NCI-H1105 treated with DMSO at 0.1 percent for 48 hours (cell line): ENCODE data around the gene HOXB2.
A peak's percentile ranks its signal among the peaks of the same experiment; 100 is the strongest.

Experiments
- DNase-seq: peaks from one replicate; lab custom pipeline; 2025; lab: John Stamatoyannopoulos, UW

Gene HOXB2

DNA sequence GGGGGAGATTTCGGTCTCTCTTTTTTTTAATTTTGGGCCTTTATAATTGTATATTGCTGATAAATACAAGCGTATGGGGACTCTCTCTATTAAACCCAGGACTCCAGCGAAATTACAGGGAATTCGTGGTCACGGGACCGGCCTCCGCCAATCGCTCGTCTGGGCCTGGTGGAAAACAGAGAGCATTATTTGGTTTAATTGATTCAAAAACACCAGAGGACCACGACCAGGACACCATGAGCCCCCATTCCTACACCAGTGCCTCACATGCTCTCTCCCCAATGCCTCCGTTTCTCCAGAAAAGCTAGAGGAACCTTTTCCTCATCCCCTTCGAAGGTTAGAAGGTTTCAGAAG is at the start of gene HOXB2:
Gene HOXB2 (minus strand): TSS at position 88 of the 354 bp plus-strand sequence. CDS start 198 bp downstream, outside the sequence.
- peak; percentile 73 for DNase-seq

DNA sequence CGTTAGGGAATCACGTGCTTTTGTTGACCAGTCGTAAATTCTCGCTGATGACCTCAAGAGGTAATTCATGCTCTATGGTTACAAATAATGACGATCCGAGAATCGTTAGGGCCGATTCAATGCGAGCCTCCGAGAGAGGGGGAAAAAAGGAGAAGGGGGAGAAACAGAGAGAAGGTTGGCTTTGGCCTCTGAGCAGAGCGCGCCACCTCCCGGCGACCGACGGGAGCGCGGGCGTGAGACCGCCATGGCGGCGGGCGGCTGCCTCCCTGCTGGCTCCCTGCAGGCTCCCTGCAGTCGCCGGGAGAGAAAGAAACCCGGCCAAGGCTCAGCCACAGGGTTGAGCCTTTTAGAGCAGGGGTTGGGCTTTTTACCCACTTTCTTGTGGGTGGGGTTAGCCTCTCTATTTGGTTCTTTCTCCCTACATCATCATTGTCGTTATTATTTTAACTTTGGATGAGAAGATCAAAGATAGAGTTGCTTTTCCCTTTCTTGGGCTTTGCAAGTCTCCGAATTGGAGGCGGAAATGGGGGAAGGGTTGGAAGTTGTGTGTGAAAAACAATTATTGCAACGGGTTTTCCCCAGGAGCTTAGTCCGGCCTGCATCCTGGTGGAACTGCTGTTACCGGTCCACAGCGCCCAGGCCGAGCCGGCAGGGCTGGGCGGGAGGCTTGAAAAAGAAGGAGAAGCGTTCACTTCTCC is 49.1 kb upstream of the HOXB2 start:
- peak; percentile 77 for DNase-seq

DNA sequence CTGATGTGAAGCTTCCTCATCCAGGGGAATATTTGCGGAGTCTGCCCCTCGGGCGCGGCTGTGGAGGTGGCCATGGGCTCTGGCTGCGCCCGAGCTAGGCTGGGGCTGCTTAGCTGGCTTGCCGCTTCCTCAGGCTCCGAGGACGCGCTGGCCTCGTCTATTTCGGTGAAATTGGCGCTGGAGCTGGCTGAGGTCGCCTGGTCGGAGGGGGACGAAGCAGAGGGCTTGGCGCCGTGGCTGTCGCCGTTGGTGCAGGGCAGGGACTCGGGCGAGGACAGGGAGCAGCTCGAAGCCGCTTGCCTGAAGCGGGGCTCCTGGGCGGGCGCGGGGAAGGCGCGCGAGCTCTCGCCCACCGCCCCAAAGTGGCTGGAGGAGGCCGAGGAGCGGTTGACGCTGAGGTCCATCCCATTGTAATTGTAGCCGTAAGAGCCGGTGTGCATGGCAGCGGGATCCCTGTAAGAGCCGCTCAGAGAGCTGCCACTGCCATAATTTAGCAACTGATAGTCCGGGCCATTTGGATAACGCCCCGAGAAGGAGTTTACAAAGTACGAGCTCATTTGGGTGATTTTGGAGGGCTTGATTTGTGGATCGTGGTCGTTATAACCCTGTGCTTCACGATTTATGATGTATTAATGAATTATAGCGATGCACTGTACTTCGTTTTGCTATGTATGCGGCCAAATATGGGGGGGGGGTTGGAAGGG is 48.4 kb upstream of the HOXB2 start, which contains the start of gene HOXB5:
Gene HOXB5 (minus strand): TSS at position 654 of the 704 bp plus-strand sequence. CDS start 97 bp downstream, at position 557.
- DNase-seq, result peak; percentile 53

DNA sequence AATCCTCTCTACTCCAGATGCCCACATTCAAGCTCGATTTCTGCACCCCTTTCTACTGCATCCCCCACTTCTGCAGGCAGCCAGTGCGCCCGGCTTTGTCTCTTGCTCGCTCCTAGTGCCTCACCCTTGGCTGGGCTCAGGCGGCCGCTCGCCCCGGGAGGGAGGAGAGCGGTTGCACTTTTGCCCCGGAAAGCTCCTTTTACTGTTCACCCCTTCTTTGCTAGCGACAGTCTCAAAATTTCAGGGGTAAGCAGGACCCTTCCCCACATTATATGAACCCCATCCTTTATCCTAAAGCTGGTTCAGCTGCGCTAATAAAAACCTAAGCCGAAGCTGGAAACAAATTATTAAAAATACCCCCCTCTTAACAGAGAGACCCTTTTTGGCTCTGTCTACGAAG is 47.7 kb upstream of the HOXB2 start:
- DNase-seq, result no peak

DNA sequence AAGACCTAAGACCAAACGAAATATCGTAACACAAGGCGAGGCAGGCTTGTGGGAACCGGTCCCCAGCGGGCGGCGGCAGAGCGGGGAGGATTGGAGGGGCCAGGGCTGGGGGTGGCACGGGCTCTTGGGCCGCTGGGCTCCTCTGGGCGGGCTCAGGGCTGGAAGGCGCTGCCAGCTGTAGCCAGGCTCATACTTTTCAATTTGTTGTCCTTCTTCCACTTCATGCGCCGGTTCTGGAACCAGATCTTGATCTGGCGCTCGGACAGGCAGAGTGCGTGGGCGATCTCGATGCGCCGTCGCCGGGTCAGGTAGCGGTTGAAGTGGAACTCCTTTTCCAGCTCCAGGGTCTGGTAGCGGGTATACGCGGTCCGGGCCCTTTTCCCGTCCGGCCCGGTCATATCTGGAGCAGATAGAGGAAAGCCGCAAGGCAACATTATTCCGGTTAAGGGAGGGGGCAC is 47.2 kb upstream of the HOXB2 start:
- no peak for DNase-seq

DNA sequence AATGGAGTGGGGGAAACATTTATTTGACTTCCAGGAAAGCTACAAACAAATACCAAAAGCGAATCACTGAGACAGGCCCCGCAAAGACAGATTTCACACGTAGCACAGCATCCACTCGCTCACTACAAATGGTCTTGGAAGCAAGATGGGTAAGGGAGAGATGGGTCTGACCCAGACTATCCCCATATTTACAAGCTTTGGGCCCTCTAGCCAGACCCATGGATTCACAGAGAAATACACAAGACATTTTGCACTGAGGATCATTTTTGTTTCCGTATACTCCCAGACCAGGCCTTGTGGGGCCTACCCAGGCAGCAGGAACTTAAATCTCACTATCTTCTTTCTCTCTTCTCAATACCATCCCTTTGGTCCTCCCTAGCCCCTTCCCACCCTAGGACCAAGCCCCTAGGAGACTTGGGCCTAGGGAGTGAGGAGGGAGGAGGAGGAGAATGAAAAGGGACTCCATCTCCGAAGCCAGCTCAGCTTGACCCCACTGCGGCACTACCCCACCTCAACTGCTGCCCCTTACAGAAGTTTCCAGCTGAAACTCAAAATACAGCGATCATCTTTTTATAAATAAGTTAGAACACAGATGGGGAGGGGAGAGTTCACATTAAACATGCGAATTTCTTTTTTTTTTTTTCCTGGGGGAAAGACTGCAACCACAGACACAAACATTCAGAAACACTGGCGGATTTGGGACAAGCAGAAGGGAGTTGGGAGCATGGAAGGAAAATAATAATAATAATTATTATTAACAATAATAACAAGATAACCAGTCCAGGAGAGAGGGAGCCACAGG is 46.5 kb upstream of the HOXB2 start:
- no peak for DNase-seq

DNA sequence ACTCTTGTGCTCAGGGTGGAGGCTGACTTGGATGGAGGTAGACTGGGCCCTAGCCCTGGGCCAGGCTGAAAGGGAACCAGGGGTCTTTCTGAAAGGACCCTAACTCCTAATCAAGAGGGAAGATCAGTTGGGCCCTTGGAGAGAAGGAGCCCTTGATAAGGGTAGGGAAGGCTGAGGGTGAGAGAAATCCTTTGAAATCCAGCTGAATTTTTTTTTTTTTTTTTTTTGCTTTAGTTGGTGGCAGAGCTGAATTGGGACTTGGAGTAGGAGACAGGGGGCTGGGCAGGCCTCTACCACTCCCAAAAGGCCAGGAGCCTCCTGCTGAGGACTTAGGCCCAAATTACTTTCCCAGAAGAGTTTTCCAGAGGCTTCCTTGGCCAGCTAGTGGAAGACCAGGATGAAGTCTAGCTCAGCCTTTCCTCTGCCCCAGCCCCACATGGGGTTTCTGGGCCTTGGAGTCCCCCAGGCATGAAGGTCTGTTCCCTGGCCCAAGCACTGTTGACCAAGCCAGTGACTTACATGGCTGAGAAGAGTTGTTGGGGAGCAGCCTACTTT is 45.8 kb upstream of the HOXB2 start:
- no peak for DNase-seq

DNA sequence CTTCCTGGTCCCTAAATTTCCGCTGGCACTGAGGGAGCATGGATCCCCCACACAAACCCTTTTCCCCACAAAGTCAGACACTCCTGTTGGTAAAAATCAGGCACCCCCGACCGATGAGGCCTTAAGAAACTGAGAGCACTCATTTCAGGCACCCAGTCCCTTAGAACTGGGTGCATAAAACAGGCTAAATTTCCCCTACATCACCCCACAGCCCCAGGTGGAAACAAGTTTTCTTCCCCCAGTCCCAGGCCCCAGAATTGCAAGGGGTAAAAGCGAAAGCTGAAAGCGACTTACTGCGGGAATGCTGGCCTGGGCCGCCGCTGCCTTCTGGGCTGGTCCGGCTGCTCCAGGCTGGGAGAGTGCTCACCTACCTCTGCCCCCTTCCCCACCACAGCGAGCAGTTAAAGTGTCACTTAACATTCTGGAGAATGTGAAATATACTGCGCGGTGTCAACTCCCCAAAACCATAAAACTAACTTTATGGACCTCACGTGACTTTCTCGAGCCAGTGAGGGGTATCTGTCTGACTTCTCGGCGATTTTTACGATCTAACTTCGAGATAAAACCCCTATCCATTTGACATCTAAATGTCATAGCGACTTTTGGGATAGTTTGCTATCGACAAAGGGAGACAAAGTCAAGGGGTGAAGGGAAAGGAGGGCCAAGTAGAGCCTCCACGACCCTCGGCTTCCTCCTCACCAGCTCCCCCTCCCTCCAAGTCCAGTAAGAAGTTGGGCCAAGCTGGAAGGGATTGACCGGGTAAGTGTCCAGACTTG is 45.1 kb upstream of the HOXB2 start, which contains the start of gene HOXB3:
Gene HOXB3 (minus strand): TSS at position 411 of the 776 bp plus-strand sequence. CDS start 37,767 bp downstream, outside the sequence.
- DNase-seq, result no peak

DNA sequence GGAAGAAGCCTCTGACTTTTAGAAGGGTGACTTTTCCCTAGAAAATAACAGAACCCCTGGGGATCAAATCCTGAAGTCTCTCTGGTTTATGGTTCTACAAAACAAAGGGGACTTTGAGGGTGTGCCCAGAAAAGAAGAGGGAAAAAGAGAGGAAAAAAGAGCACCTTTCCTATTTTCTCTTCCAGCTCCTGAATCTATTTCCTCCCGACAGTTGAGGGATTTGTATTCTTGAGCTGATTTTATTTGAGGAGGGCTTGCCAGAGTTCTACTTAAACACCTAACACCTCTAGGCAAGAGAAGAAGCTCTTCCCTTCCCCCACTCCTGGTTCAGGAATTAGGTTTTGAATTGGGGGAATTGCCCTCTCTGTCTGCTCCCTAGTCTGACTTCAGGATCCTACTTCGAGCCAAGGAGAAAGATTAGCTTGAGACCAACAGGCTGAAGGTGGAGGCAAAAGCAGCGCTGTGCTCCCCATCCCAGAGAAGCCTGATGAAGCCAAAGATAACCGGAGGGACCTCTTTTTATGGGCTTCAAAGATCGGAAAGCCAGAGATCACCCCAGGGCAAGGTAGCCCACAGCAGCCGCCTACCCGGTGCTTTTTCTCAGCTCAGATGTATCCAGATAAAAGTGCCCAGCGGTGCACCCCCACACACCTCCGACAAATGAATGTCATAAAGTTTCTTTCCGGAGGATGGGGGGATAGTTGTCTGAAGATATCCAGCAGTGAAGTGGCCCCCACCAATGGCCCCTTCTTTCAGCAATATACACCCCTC is 44.3 kb upstream of the HOXB2 start:
- DNase-seq, result no peak

DNA sequence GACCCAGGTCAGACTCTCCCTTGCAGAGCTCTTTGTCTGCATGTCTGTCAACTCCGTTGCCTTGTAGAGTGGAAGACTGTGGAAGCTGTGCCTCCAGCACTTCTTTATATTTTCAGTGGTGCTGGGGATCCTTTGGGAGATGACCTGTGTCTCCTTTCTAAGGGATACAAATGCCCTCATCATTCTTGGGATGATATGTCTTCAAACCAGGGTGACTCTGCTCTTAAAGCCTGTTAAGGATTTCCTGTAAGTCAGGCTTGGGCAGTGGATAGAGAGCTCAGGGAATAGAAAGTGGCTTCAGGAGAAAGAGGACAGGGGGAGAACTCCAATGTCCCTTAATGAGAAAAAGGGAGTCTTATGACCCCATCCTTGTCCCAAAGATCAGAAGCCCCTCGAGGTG is 43.6 kb upstream of the HOXB2 start:
- DNase-seq, result no peak

DNA sequence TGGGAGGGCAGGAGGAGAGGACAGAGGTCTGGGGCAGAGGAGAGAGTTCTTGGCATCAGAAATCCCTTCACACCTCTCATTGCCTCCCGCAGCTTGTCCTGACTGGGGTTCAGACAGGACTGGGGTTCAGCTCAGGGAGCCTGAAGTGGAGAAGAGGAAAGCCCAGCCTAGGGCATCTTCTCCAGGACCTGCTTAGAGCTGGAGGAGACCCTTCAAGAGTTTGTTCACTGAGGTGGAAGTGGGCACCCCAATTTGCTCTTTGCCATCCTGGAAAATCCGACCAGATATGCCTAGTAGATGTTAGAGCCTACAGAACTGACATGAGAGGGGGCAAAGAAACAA is 43.1 kb upstream of the HOXB2 start:
- no peak for DNase-seq

DNA sequence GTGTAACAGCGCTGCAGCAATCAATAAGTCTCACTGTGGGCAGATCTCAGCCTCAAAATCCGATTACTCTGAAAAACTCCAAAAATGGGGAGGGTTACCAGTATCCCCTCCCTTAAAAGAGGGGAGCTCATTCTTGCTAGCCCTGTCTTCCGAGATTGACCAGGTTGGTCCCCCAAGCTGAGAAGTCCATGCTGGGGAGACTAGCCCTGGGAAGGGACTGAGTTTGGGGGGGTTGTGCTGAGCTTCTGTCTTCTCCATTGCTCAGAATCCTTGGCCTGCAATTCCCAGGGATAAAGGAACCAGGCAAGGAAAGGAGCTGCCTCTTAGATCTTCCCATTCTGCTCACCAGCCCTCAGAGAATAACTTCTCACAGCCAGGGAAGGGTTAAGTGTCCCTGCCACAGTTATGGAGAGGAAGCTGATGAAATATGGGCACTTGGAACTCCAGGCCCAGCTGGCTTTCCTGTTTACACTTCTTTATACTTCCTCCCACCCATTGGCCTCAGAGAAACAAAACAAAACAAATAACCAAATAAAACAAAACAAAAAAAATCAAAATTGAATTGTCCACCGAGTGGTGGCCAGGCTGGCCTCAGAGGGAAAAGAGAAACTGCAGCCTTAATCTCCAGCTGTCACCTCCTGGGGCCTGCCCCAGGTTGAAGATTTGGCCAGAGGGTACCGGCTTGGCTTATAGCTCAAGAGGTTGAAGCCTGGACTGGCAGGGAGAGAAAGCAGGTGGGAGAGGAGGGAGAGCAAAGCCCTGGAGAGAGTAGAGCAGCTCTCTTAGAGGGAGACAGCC is 42.6 kb upstream of the HOXB2 start:
- DNase-seq, result no peak

DNA sequence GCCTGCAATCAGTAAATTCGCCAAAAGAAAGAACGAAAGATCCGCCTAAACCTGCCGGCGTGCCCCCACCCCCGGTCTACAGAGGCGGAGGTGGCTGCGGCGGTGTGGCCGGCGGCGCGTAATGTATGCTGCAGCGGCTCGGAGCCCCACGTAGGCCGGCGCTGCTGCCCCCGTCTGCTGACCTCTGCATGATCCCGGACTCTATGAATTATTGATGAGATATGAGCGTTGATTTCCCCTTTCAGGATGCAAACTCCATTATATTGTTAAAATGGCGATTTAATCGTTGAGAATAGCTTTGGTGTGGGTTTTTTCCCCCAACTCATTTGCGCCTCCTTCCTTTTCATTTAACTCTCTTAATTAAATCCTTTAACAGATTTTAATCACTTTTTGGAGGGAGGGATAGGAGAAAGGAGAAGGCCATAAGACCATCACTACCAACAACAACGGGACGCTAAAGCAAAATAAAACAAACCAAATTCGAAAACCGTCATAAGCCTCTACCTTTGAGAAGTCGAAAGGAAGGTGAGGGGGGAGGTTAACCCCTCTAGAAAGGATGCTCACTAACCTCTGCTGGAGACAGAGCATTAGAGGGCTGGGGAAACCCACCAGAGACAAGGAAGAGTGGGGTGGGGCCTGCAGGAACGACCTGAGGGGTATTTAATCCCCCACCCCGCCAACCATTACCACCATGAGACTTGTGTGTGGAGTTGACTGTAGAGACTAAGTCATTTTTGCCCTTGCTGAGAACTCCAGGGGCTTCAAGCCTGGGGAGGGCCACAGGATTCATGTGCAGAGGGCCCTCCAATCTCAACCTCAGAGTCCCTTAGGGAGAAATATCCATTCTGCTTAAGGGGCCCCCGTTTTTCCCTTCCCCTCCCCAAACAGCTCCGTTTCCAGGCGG is 41.7 kb upstream of the HOXB2 start:
- DNase-seq, result no peak

DNA sequence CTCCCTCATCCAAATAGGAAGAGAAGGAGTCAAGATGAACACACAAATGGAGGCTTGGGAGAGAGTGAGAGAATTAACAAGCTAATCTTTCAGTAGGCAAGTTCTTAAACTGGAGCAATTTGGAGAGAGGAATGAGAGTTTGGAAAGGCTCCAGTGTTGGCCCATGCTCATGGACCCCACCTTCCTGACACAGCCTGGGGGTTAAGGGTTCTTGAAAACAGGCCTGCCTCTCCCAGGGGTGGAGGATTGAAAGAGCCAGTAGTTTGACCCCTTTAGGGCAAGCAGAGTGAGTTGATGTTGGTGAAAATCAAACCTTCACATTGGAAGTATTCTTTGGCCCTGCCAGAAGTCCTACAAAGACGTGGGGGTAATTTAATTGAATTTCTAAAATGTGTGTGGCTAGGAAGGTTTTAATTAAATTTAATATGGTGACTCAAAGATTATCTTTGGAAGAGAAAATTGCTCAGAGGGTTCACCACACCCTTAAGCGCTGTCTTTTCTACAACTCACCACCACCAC is 39.4 kb upstream of the HOXB2 start:
- DNase-seq, result no peak

DNA sequence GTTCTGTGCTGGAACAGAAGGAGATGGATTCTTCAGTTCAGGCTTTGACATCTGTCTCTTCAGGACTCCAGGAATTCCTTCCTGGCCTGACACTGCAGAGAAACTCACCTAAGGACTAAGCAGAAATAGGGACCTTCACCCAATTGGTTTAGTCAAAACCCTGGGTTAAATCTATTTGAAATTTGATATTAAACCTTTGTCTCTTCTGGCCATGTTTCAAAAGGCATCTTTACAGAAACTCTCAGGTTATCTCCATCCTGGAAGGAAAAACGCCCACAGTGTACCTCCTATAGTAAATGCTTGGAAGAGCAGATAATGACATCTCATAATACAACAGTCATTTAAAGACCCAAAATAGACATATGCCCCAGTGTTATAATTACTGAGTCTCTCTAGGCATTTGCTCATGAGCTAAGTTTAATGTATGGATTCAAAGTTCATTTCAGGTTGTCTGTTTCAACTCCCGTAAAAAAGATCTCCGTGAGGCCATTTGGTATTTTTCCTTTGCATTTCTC is 38.9 kb upstream of the HOXB2 start:
- no peak for DNase-seq

DNA sequence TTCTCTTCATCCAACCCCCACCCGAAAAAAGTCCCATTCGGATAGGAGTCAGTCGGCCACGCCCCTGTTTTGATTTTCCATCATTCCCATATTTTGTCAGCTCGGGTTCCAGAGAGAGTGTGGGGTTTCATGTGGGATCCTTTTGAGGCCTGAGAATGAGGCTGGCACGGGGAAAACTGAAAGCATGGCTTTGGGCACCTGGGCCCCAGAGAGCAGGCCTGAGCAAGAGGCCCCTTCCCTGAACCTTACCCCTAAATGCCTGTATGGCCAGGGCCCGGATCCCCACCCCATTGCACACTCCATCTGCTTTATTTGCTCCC is 37.8 kb upstream of the HOXB2 start:
- no peak for DNase-seq

DNA sequence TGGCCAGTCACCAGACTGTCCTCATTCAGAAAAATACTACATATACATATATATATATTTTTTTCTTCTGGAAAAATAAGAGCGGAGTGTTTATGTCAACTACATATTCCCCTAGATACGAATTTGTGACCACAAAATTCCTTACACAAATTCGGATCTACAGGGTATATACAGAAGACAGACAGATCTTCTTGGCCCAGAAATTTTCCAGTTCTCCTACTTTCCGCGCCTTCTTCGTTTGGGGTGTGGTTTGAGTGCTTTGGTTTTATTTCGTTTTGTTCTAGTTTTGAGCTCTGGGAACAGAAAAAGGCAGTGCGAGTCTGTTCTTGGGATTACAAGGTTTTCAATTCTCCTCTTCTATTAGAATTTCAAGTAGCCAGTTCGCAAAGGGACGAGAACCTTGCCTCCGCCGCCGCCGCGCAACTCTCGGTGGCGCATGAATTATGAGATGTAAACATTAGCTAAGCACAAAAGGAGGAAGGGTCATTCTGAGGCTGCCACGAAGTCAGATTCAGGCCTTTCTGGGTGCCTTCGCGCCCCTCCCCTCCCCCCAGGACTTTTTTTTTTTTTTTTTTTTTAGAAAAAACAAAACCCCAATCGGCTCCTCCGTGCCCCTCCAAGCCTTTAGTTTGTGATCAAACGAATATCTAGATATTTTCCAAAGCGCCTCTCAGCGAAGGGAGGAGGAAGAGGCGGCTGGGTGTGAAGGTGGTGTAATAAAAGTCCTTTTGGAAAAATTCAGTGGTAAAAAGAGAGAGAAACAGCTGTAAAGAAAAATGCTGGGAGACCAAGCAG is 35.0 kb upstream of the HOXB2 start:
- no peak for DNase-seq

DNA sequence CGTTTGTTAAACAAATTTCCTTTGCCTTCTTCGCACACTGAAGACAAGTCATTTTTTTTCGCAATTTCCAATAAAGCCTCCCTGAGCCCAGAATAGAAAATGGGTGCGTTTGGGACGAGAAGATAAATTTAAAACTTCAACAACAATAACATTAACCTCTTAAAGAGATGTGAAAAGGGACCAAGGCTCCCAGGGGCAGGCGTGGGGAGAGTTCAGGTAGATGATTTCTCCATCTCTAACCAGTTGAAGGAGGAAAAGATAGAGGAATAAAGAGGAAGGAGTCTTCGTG is 34.5 kb upstream of the HOXB2 start:
- no peak for DNase-seq
